Activated CD8-positive, alpha-beta memory T cell treated with anti-CD3 and anti-CD28 coated beads for 4 hours (primary cell): ENCODE results near the gene CFC1B.
"Not testable (repeated sequence)": the region's sequence is repeated elsewhere in the genome, so short reads cannot be mapped to it uniquely, and the experiment has no call there.

ENCODE experiments used
- DNase-seq, 2 donors: peaks; one replicate each; pipeline ENCODE4 v3.0.0-alpha.2; 2020; ENCODE audit warnings: low read depth in 2 of 2

CFC1B gene

GRCh38 chr2:130520992-130521391 is at the start of gene CFC1B:
CFC1B (plus strand) TSS chr2:130521222; CDS start chr2:130521485, 263 bp downstream.
- not testable (repeated sequence) for DNase-seq

DNA sequence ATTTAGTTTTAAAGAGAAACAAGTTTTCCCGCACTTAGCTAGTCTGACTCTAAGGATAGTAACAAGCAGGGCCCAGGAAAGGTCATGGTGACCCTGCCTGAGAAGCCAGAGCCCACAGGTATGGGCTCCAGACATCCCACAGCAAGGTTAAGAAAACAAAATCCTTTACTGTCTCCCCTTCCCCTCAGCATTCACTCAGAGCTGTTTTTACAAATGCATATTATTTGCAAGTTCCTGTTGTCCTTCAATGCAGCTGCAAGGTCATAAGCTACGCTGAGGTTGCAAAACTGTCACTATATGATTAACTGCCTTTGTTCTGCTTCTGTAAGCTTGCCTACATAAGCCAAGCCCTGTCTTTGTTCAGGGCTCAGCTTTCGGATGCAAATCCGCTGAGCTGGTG is 29.9 kb upstream of the CFC1B start:
- DNase-seq = not testable (repeated sequence)

DNA sequence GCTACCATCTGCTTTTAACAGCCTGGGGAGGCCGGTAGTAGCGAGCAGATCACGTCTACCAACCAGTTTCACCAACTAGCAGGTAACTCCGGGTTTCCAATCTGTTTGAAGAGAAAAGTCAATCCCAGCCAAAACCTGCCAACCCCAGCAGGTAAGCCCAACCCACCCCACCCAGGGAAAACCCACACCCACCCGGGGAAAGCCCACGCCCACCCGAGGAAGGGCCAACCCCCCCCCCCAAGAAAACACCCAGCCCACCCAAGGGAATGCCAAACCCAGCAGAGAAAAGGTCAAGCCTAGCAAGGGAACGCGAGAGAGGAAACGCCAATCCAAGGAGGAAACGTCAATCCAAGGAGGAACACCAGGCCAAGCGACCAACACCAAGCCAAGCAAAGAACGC is 11.8 kb upstream of the CFC1B start, which contains the start of gene POTEI:
Gene POTEI (minus strand): TSS at position 101 of the 400 bp plus-strand sequence. CDS start 93 bp downstream, at position 8.
- not testable (repeated sequence) for DNase-seq

- not testable (repeated sequence) for DNase-seq
Measured at GRCh38 chr2:130510807-130511746, 9.9 kb upstream of the CFC1B start.

DNA sequence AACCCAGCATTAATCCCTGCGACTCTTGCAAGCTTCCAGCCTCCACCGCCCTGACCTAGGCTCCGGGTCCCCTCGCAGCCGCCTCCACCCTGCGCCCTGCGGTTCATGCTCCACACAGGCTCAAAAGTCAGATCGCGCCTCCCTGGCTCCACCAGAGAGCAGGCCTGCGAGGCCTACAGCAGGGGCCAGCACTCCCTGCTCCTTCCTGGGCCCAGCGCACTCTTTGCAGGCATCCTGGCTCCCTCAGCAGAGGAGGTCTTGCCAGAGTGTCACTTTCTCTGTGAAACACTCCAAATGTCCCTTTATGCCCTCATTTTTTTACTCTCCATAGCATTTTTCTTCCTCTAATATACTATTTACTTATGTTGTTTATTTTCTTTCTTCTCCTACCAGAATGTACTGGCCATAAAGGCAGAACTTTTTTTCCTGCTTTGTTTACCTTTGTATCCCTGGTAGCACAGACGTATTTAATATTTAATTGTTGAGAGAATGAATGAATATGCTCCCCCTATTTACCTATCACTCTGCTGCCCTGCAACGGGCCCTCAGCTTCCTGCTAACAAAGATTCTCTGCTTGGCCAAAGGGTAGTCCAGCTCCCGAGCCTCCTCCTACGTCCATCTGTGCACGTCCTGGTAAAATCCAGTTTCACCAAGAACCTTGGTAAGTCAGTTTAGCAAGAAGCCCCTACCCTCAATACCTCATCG is 9.1 kb upstream of the CFC1B start:
- not testable (repeated sequence) for DNase-seq

- DNase-seq = not testable (repeated sequence)
Measured at GRCh38 chr2:130518516-130519106, 2.4 kb upstream of the CFC1B start.

DNA sequence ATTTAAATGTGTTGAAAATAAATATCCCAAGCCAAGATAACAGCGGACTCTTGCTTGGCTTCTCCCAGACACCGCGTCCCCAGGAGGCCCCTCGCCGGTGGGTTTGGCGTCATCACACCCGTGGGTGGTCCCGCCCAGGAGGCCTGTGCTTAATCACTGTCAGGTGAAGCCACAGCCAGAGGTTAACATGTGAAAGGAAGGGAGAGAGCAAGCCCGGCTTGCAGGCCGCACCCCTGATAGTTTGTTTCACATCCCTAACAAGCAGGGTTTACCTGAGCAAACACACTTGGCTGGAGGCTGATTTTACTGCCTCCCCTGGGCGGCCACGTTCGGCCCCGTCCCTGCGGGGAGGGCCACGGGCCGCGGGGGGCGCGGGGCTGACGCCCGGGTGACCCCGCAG is 1.4 kb downstream of the CFC1B start:
- not testable (repeated sequence) for DNase-seq

- DNase-seq = not testable (repeated sequence)
Measured at GRCh38 chr2:130527365-130527967, 6.4 kb downstream of the CFC1B start.

- not testable (repeated sequence) for DNase-seq
Measured at GRCh38 chr2:130529545-130529944, 8.5 kb downstream of the CFC1B start.

GRCh38 chr2:130530212-130530611 is 9.2 kb downstream of the CFC1B start:
- DNase-seq = not testable (repeated sequence)

- not testable (repeated sequence) for DNase-seq
Measured at GRCh38 chr2:130531225-130531624, 10.2 kb downstream of the CFC1B start.

GRCh38 chr2:130531672-130532071 is 10.7 kb downstream of the CFC1B start:
- not testable (repeated sequence) for DNase-seq

DNA sequence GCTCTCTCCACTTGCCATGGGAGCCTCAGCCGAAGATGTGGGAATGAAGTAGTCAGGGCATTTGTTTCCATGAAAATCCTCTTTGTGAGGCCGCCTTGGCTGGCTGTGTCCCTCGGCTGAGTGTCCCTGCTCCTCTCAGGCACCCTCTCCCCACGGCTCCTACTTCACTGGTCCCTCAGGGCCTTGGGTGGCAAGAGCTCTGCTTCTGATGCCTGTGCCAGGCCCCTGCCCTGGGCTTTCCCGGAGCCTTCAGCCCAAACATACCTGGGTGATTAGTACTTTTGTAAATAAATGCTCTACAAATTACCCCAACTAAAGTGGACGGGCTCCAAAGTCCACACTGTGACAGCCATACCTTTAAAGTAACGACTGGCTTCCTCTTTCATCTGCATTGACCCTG is 15.6 kb downstream of the CFC1B start:
- not testable (repeated sequence) for DNase-seq

DNA sequence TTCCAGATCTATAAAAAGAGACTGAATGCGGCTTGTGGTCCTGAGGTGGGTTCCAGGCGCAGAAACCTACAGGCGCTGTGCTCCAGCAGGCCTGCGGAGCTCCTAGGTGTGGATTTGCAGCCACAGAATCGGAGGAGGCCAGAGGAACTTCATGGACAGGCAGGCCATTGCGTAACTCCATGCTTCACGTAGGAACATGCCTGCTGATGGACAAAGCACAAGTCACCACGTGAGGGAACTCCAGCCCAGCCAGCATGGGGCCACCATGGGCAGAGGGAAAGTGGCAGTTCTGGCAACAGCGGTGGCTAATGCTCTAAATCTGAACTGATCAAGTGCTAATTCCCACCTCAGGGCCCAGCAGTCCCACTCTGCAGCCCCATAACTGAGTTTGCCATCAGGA is 17.2 kb downstream of the CFC1B start:
- DNase-seq = not testable (repeated sequence)

DNA sequence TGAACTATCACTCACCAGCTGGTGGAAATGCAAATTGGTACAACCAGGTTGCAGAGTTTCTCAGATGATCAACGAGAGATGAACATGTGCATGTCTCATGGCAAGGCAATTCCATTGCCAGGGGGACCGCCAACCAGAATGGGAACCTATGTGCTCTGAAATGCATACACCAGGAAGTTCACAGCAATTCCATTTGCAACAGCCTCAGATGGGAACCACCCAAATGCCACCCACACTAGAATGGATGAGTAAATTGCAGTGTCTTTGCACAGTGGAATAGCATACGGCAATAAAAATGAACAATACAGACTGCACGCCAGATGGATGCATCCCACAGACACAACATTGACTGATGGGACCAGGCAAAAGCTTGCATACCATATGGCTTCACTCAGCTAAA is 21.8 kb downstream of the CFC1B start:
- not testable (repeated sequence) for DNase-seq

- DNase-seq = not testable (repeated sequence)
Measured at GRCh38 chr2:130543785-130544528, 22.9 kb downstream of the CFC1B start.

GRCh38 chr2:130544978-130545377 is 24.0 kb downstream of the CFC1B start:
- not testable (repeated sequence) for DNase-seq

DNA sequence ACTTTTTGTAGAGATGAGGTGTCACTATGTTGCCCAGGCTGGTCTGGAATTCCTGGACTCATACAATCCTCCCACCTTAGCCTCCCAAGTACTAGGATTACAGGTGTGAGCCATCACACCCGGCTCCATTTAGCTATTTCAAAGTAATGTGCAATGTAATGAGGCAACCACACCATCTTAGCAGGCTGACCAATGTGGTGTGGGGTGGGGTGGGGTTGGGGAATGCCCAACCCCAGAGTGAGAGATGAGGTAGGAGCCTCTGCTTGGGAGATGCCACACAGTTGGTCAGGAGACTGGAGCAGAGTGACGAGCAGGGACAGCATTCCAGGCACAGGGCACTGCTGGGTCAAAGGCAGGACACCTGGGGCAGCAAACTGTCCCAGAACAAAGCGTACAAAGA is 27.4 kb downstream of the CFC1B start:
- DNase-seq = not testable (repeated sequence)

DNA sequence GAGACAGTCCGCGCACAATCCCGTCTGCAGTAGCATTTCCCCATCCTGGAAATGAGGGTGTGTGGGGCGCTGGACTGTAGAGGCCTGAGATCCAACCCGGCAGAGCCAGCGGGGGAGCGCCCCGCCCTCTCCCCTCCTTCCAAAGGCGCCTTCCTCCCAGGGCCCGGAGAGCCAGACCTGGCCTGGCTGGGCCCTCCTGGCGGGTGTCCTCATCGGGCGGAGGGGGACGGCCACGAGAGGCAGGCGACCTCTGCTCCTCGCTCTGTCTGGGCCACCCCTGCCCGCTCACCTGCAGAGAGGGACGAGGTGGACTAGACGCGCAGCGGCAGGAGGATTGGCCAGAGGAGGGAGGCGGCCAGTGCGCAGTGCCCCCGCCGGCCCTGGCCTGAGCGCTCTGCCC is 28.5 kb downstream of the CFC1B start:
- not testable (repeated sequence) for DNase-seq

GRCh38 chr2:130554178-130554577 is 33.2 kb downstream of the CFC1B start:
- DNase-seq = not testable (repeated sequence)

- not testable (repeated sequence) for DNase-seq
Measured at GRCh38 chr2:130556441-130556840, 35.4 kb downstream of the CFC1B start.
